SU-DHL-6 (cell line): ENCODE data around the gene TMPRSS4.

ENCODE experiments used
- H2AFZ ChIP-seq: fragments of 200-600 bp; sonication (generic); 2 replicates; pipeline ENCODE4 v1.6.1; 2014; ENCODE audit warnings: low read depth, mild to moderate bottlenecking, moderate library complexity, mixed read lengths, antibody characterized with exemption, low read length; ENCODE audit not compliant: severe bottlenecking
- H3F3A ChIP-seq: fragments of 200-600 bp; shearing (Covaris generic); 2 replicates; pipeline ENCODE4 v1.6.0; 2016; ENCODE audit warnings: antibody characterized with exemption, mild to moderate bottlenecking; ENCODE audit not compliant: insufficient read depth
- H3K27ac ChIP-seq: fragments of 200-600 bp; sonication (generic); 2 replicates; pipeline ENCODE4 v1.5.1; 2016; ENCODE audit warnings: low read depth, mild to moderate bottlenecking, low read length, moderate library complexity, mixed read lengths
- H3K27me3 ChIP-seq: fragments of 200-600 bp; sonication (generic), shearing (Covaris generic); 2 replicates; pipeline ENCODE4 v1.6.0; 2014; ENCODE audit warnings: mild to moderate bottlenecking, low read length
- H3K36me3 ChIP-seq: fragments of 200-600 bp; sonication (generic); 2 replicates; pipeline ENCODE4 v1.6.1; 2014; ENCODE audit warnings: mild to moderate bottlenecking, low read length, mixed read lengths
- H3K4me2 ChIP-seq: fragments of 300-600, 200-600 bp; shearing (Covaris generic), sonication (generic); 2 replicates; pipeline ENCODE4 v1.6.0; 2014; ENCODE audit warnings: low read length, low read depth, mild to moderate bottlenecking; ENCODE audit not compliant: poor library complexity, severe bottlenecking
- H3K4me3 ChIP-seq: fragments of 200-600 bp; sonication (generic); 2 replicates; pipeline ENCODE4 v1.5.1; 2014; ENCODE audit warnings: antibody characterized with exemption, low read length, mild to moderate bottlenecking, mixed read lengths; ENCODE audit not compliant: insufficient read depth, poor library complexity, severe bottlenecking
- H3K79me2 ChIP-seq: fragments of 200-600 bp; sonication (generic); 2 replicates; pipeline ENCODE4 v1.6.1; 2014; ENCODE audit warnings: mild to moderate bottlenecking, low read length, moderate library complexity; ENCODE audit not compliant: insufficient read depth
- H3K9ac ChIP-seq: fragments of 200-600 bp; sonication (generic); 2 replicates; pipeline ENCODE4 v1.7.0; 2014; ENCODE audit warnings: mild to moderate bottlenecking, low read length
- H3K9me2 ChIP-seq: fragments of 200-600 bp; sonication (generic); replicated peaks from 2 replicates; pipeline ENCODE4 v1.6.1; 2014; ENCODE audit warnings: low read length; ENCODE audit not compliant: insufficient read depth
- H3K9me3 ChIP-seq: fragments of 200-600 bp; sonication (generic); 2 replicates; pipeline ENCODE4 v1.6.1; 2014; ENCODE audit warnings: low read length, mixed read lengths; ENCODE audit not compliant: insufficient read depth
- H4K20me1 ChIP-seq: fragments of 200-600 bp; sonication (generic); 2 replicates; pipeline ENCODE4 v1.6.1; 2014; ENCODE audit warnings: low read depth, mild to moderate bottlenecking, antibody characterized with exemption, low read length, moderate library complexity, mixed read lengths
- CTCF ChIP-seq: fragments of 200-600 bp; sonication (generic); IDR thresholded peaks from one replicate; pipeline ENCODE4 v1.5.1; 2017; ENCODE audit warnings: antibody characterized with exemption, mild to moderate bottlenecking, low read length, moderate library complexity; ENCODE audit not compliant: insufficient read depth, poor library complexity, severe bottlenecking
- EZH2phosphoT487 ChIP-seq: fragments of 200-600 bp; sonication (generic), shearing (Covaris generic); conservative IDR thresholded peaks from 2 replicates; pipeline ENCODE4 v1.6.1; 2018; ENCODE audit warnings: mild to moderate bottlenecking, antibody characterized with exemption, low read length, moderate library complexity, mixed read lengths

TMPRSS4 gene

DNA sequence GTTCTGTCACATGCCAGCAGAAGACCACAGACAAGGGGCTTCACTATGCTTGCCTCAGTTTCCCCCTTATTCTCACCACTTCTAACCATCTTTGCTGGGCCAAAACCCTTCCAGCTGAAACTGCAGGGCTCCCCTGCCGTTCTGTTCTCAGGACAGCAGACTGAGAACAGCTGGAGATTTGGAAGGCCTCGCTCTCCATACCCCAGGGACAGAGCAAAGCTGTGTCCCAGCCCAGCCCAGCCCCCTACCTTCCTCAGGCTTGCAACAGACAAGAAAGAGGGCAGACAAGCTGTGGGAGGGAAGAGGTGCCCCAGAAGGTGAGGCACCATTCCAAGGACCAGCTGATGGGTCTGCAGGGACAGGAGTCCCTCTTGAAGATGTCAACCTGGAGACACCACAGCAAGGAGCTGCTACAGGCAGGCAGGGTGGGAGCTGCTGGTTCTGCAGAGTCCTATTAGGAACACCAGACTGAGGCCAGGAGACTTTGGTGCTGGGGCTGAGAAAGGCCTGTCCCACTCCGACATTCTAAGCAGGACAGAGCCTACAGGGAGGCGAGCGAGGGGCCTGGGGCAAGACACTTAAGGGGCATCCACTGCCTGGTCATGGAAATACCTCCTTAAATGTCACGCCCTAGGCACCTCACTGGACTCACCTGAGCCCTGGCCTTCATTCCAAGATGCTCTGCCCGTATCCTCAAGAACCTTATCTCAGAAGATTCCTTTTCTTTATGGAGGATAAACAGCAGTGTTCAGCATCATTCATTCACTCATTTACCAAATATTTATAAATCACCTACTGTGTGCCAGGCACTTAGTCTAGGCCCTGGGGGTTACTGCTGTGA lies 92.6 kb downstream of the TMPRSS4 start:
- H4K20me1 ChIP-seq, result no peaks in the 10 kb centered on the region
- no peak overlapping the region for H3K4me2 ChIP-seq
- no peaks in the 10 kb centered on the region for H3K9me3 ChIP-seq
- no peak overlapping the region for H2AFZ ChIP-seq
- H3K9me2 ChIP-seq, result no peaks in the 10 kb centered on the region
- H3F3A ChIP-seq, result no peaks in the 10 kb centered on the region
- no peak overlapping the region for H3K4me3 ChIP-seq
- TF ChIP-seq EZH2phosphoT487, result no peak
- no peak for TF ChIP-seq CTCF
- no peak overlapping the region for H3K27ac ChIP-seq
- no peak overlapping the region for H3K9ac ChIP-seq
- no peaks in the 10 kb centered on the region for H3K79me2 ChIP-seq
- no peaks in the 10 kb centered on the region for H3K36me3 ChIP-seq
- no peaks in the 10 kb centered on the region for H3K27me3 ChIP-seq

DNA sequence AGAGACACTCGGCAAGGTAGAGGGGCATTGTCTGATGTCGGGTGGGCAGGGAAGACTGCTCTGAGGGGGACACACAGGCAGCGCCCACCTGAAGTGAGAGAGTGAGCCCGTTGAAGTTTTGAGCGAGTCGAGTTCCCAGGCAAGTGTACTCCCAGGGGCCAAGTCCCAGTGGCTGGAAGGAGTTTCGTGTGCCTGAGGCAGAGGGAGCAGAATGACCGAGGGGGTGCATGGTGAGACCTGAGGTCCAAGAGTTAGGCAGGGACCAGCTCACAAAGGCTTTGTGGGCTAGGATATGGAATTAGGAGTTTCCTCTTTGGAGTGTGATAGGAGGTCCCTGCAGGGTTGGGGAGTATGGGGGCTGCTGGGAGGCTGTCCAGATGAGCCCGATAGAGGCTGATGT lies 93.4 kb downstream of the TMPRSS4 start:
- no peak overlapping the region for H2AFZ ChIP-seq
- H3K9me3 ChIP-seq, result no peaks in the 10 kb centered on the region
- H3K9me2 ChIP-seq, result no peaks in the 10 kb centered on the region
- TF ChIP-seq CTCF (no peak), EZH2phosphoT487 (no peak)
- no peak overlapping the region for H3K4me3 ChIP-seq
- no peak overlapping the region for H3K4me2 ChIP-seq
- H3K27ac ChIP-seq, result no peak overlapping the region
- H4K20me1 ChIP-seq, result no peaks in the 10 kb centered on the region
- no peaks in the 10 kb centered on the region for H3K79me2 ChIP-seq
- H3K9ac ChIP-seq, result no peak overlapping the region
- H3K36me3 ChIP-seq, result no peaks in the 10 kb centered on the region
- H3F3A ChIP-seq, result no peaks in the 10 kb centered on the region
- H3K27me3 ChIP-seq, result no peaks in the 10 kb centered on the region

DNA sequence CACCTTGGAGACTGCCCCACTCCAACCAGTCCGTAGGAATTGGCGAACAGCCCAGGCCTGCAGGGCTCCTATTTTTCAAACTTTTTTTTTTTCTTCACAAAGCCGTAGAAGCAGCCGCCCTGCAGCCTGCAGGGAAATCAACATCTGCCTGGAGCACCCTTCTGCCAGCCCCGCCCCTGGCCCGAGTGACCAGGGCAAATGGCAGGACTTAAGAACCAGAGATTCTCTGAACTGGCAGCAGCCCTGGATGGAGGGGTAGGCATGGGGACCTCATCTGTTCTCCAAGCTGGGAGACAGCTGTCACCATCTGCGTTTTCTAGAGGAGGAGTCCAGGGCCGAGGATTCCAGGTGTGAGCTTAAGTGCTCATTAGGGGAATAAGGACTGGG lies 94.0 kb downstream of the TMPRSS4 start:
- Histone ChIP-seq H3K79me2 (no peaks in the 10 kb centered on the region), H2AFZ (no peak overlapping the region), H3K4me3 (no peak overlapping the region), H3K4me2 (no peak overlapping the region), H3K36me3 (no peaks in the 10 kb centered on the region), H3F3A (no peaks in the 10 kb centered on the region), H3K9ac (no peak overlapping the region), H3K9me2 (no peaks in the 10 kb centered on the region), H4K20me1 (no peaks in the 10 kb centered on the region), H3K9me3 (no peaks in the 10 kb centered on the region), H3K27ac (no peak overlapping the region), H3K27me3 (no peaks in the 10 kb centered on the region)
- TF ChIP-seq CTCF, result no peak
- no peak for TF ChIP-seq EZH2phosphoT487
